GM12864 (cell line): ENCODE results near the gene G3BP2.

ENCODE experiments used
- DNase-seq: peaks from one replicate; pipeline ENCODE4 v3.0.0-alpha.2; 2011; ENCODE audit warnings: low read depth
- H3K4me3 ChIP-seq: 2 replicates; pipeline ENCODE4 v1.5.1; 2011; ENCODE audit warnings: mild to moderate bottlenecking, low read depth, low read length, control low read depth
- CTCF ChIP-seq: IDR thresholded peaks from 2 replicates; pipeline ENCODE4 v1.5.1; 2011; ENCODE audit warnings: low read depth, mild to moderate bottlenecking, moderate library complexity, low read length, control low read depth, inconsistent platforms; ENCODE audit errors: missing control alignments

G3BP2 gene

GRCh38 chr4:75639124-75639695, 34.0 kb downstream of the G3BP2 start:
- TF ChIP-seq CTCF = no peak
- no peak for DNase-seq
- H3K4me3 ChIP-seq = no peak overlapping the region

GRCh38 chr4:75637827-75638226, 35.4 kb downstream of the G3BP2 start:
- TF ChIP-seq CTCF = no peak
- DNase-seq = no peak

DNA sequence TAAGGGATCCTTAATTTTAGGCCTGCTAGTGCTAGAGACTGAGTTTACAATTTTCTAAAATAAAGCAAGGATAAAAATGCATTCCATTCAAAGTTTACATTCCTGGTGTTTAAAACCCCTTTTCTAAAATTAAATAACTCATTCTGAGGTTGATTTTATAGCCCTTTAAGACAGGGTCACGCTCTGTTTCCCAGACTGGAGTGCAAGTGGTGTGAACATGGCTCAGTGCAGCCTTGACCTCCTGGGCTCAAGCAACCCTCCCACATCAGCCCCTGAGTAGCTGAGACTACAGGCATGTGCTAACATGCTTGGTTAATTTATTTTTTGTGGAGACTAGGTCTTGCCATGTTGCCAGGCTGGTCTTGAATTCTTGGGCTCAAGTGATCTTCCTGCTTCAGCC, 36.0 kb downstream of the G3BP2 start:
- DNase-seq = no peak
- H3K4me3 ChIP-seq = no peak overlapping the region
- no peak for TF ChIP-seq CTCF

More at GRCh38 chr4:75637827-75638226, 35.4 kb downstream of the G3BP2 start:
- H3K4me3 ChIP-seq = no peak overlapping the region

- DNase-seq = no peak
- TF ChIP-seq CTCF = no peak
- no peak overlapping the region for H3K4me3 ChIP-seq
These were observed 38.3 kb downstream of the G3BP2 start for GRCh38 chr4:75634951-75635350.

GRCh38 chr4:75634281-75634680, 38.9 kb downstream of the G3BP2 start:
- DNase-seq = no peak
- H3K4me3 ChIP-seq = no peak overlapping the region
- no peak for TF ChIP-seq CTCF

DNA sequence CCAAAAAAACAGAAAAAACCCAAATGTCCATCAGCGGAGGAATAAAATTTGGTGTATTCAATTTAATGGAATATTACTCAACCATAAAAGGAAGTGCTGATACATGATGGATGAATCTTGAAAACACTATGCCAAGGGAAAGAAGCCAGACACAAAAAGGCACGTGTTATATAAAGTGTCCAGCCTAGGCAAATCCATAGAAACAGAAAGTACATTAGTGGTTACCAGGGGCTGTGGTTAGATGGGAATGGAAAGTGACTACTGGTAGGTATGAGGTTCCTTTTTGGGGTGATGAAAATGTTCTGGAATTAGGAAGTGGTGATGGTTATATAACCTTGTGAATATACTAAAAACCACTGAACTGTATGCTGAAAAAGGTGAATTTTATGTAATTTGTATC, 39.4 kb downstream of the G3BP2 start:
- no peak for TF ChIP-seq CTCF
- no peak overlapping the region for H3K4me3 ChIP-seq
- DNase-seq = no peak

DNA sequence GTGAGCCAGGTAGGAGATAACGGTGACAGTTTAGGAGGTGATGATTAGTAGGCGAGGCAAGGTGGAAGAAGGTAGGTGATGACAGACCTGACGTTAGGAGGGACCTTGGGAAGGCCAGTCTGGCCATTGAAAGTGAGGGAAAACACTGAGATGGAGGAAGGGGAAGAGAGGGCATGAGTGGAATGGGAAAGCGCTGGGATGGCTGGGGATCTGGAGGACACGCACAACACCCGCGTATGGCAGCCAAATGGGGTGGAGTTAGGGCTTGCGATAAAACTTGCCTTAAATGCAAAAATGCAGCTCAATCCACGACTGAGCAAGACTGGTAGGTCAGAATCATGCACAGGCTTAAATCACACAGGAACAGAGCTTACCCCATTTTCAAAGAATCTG, 42.3 kb downstream of the G3BP2 start:
- H3K4me3 ChIP-seq = peak overlapping the region; percentile 62
- TF ChIP-seq CTCF = no peak
- DNase-seq = no peak
